ENCODE measurements around the gene HOXA5.

Gene HOXA5

DNA sequence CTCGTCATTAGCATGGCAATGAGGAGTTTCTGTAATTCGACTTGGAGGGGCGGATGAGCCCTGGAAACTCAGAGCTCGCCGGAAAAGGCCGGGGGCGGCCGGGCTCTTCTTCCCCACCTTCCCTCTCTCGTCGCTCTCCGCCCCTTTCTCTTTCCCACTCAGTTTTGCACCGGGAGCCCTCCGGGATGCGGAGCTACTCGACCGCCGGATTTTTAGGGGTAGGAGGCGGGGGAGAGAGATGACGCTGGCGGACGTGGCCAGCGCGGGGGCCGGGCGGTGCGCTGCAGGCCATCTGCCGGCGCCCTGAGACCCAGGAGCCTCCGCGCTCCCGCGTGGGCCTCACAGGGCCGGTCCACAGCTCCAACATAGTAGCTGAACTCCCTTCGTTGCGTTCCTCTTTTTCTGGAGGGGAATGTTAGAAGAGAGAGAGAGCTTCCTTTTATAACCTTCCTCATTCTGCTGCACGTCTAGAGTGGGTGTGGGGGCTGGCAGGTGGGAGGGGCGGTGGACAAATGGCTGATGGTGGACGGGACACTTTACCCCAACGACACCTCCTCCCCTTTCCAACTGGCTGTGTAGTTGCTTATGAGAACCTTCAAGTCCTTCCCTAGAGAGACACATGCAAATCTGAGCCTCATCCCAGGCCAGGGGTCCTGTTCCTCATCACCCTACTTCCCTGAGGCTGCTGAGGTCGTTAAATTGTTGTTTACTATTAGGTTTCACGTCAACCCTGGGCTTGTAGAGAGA, 46.5 kb downstream of the HOXA5 start:
- no peak for DNase-seq (ENCODE audit: low spot score)

DNA sequence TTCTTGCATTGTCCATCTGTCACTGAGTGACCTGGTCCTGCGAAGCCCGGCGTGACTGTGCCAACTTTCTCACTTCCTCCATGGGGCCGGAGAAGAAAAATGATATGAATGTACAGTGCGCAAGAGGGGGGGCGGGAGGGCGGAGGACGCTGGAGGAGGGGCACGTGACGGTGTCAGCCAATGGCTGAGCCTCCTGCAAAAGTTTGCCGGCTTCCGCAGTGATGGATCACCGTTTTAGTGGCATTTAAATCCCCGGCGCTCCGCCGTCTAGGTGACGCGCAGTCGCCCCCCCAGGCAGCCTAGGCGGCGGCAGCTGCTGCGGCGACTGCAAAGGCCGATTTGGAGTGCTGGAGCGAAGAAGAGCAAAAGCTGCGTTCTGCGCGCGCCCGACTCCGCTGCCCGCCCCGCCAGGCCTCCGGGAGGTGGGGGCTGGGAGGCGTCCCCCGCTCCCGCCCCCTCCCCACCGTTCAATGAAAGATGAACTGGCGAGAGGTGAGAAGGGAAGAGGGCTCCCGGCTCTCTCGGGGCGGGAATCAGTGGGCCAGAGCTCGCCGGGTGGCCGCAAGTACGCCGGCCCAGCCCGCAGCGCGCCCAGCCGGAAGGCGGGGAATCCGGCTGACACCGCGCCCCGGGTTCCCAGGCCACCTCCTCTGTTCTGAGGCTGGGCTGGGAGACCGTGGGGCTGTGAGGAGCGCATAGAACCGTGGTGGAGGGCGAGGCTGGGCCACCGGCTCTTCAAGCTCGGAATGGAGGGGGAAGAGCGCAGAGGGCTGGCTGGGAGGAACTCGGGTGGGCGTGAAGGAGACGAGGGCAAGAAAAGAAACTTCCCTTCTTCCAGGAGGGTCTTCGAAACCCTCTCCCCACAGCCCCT, 47.3 kb downstream of the HOXA5 start, which contains the start of gene HOXA1:
HOXA1 (minus strand) TSS at position 104 of the 871 bp plus-strand sequence; CDS start at position 16, 88 bp downstream.
- no peak for DNase-seq (ENCODE audit: low spot score)

DNA sequence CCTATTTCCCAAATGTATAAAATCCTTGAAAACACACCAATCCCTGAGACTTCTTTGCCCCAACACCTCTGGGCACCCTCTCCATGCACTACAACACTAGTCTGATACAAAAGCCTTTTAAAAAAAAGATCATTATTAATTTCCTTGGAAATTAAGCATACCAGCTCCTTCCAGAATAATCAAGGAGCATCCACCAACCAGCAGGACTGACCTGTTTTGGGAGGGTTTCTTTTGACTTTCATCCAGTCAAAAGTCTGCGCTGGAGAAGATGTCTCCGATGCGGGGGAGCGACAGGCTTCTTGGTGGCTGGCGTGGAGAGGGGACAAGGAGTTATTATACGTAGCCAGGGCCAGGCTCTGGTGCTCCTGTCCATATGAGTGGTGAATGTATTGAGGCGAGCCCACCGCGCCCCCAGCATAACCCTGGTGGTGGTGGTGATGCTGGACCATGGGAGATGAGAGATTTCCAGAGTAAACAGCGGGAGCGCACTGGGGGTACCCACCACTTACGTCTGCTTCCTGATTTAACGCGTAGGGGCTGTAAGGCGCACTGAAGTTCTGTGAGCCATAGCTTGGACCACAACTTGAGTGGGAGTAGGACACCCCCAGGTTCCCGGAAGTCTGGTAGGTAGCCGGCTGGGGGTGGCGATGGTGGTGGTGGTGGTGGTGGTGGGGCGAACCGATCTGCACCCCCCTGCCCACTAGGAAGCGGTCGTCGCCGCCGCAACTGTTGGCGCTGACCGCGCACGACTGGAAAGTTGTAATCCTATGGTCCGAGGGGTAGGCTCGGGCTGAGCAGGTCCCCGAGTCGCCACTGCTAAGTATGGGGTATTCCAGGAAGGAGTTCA, 48.2 kb downstream of the HOXA5 start:
- DNase-seq (ENCODE audit: low spot score), result no peak

GRCh38 chr7:27094304-27095049, 49.0 kb downstream of the HOXA5 start:
- DNase-seq (ENCODE audit: low spot score), result no peak

DNA sequence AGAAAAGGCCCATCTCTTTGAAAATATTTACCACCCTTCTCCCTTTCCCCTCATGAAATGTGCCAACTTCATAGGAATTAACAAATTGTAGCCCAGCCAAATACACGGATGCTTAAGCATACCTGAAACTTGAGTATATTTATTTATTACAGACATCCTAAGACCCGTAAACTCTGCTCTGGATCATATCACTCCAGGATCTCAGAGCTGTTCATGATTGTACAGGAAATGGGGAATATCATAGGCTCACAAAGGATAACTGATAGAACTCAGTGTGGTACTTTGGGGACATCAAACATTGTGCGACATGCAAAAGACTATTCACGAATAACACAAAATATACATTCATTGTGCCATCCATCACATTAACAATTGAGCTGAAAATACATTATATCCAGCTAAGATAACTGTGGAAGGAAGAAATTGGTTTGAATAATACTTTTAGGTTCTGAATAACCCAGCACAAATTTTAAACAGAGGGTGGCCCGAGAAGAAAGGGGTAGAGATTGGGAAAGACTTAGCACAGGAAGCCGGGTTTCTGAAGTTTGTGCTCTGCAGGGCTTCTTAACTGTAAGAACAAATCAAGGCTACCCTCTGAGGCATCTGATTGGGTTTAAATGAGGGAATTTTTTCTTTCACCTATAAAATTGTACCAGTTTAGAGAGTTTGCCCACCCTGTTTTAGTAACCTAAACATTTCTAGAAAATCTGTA, 50.1 kb downstream of the HOXA5 start:
- DNase-seq (ENCODE audit: low spot score), result no peak

DNA sequence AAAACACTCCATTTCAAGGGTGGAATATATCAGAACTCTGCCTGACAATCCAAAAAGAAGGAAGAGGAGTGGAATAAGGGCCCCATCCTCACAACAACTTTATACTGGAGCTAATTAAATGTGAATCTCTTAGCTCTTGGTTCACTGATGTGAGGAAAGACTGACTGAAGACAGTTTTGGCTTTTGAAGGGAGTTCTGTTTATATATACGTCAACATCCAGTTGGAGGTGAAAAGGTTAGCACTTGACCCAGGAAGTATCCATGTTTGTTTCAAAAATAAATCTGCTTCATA, 50.7 kb downstream of the HOXA5 start:
- DNase-seq (ENCODE audit: low spot score), result no peak

DNA sequence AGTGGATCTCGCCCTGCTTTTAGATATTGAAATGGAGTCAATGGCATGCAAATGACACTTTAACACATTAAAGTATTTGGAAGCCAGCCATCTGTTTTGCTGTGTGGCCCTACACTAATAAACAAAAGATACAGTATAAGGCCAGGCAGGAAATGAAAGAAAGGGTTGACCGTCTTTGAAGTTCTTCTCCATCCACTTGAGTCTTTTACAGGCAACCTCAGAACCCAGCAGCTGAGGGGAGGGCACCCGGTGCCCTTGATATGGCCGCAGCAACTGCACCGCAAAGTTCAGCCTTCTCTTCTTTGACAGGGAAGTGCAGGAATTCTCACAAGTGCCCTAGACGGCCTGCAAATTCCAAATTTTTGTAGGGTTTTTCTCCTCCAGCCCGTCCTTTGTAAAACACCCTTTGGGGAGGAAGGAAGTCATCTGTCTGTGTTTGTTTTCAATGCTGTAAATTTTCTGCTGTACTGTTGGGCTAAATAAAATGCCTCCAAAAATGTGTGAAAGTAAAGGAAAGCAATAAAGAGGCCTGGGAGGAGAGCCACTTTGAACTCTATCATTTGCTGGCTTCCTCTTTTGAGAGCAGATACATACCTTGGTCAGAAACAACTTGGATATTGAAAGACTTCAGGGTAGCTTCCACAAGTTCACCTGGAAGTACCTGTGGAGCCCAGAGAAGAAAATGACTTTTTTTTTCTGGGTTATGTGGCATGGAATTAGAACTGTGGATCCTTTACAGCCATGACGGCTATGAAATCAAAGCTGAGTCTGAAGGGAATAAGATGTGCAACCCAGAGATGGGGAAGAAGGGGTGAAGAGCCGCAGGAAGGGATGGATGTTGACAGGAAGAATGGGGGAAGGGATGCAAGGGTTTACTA, 51.3 kb downstream of the HOXA5 start:
- no peak for DNase-seq (ENCODE audit: low spot score)

GRCh38 chr7:27091105-27091504, 52.4 kb downstream of the HOXA5 start:
- no peak for DNase-seq (ENCODE audit: low spot score)

Small RNA genes lying within 50 kb of the gene (small RNA-seq; reads per million reads assigned to genes)
- gene AC004080.5 (0 reads per million in 2 experiments), gene RF01977 (0 reads per million in 2 experiments), gene RF02140 (0 reads per million in 2 experiments), gene RF02141 (0 reads per million in 2 experiments)
